HG02642 (cell line): ENCODE data around the gene PIP5K1A.

ENCODE experiments used
- ATAC-seq: cut with Tn5 transposase; IDR thresholded peaks from one replicate; pipeline ENCODE4 v1.9.1; 2021; ENCODE audit warnings: mild to moderate bottlenecking; ENCODE audit not compliant: unreplicated experiment, poor library complexity

PIP5K1A gene

DNA sequence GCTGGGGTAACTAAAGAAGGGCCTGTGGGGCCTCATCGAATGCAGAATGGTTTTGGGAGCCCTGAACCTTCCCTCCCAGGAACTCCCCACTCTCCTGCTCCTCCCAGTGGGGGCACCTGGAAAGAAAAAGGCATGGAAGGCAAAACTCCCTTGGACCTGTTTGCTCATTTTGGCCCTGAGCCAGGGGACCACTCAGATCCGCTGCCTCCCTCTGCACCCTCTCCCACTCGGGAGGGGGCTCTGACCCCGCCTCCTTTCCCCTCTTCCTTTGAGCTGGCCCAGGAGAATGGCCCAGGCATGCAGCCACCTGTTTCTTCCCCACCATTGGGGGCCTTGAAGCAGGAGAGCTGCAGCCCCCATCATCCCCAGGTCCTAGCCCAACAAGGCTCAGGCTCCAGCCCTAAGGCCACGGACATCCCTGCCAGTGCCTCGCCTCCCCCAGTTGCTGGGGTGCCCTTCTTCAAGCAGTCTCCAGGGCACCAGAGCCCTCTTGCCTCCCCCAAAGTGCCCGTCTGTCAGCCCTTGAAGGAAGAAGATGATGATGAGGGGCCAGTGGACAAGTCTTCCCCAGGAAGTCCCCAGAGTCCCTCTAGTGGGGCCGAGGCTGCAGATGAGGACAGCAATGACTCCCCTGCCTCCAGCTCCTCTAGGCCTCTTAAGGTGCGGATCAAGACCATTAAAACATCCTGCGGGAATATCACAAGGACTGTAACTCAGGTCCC lies 88.4 kb downstream of the PIP5K1A start:
- no peak for ATAC-seq

DNA sequence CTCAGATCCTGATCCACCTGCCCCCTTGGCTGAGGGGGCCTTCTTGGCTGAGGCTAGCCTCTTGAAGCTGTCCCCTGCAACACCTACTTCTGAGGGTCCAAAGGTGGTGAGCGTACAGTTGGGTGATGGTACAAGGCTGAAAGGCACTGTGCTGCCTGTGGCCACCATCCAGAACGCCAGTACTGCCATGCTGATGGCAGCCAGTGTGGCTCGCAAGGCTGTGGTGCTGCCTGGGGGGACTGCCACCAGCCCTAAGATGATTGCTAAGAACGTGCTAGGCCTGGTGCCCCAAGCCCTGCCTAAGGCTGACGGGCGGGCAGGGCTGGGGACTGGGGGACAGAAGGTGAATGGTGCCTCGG lies 89.0 kb downstream of the PIP5K1A start:
- ATAC-seq: no peak

DNA sequence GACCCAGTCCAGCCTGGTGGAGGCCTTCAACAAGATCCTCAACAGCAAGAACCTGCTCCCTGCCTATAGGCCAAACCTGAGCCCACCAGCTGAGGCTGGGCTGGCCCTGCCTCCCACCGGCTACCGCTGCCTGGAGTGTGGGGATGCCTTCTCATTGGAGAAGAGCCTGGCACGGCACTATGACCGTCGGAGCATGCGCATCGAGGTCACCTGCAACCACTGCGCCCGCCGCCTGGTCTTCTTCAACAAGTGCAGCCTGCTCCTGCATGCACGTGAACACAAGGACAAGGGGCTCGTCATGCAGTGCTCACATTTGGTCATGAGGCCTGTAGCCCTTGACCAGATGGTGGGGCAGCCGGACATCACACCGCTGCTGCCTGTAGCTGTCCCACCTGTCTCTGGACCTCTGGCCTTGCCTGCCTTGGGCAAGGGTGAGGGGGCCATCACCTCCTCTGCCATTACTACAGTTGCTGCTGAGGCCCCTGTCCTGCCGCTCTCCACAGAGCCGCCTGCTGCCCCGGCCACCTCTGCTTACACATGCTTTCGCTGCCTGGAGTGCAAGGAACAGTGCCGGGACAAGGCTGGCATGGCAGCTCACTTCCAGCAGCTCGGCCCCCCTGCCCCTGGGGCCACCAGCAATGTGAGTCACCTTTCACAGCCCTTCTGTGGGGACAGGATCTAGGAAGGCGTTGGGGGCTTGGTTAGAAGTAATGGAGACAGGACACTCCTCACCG lies 89.6 kb downstream of the PIP5K1A start:
- ATAC-seq: no peak

DNA sequence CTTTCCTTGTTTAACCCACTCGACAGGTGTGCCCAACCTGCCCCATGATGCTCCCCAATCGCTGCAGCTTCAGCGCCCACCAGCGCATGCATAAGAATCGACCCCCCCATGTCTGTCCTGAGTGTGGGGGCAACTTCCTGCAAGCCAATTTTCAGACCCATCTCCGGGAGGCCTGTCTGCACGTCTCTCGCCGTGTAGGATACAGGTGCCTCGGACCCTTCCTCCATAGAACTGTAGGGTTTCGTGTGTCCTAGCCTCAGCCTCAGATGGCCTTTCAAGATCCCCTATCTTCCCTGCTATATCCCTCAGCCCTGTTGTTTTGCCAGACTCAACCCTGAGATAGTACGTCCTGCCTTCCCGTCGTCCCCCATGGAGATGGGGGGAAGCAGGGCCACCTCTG lies 90.2 kb downstream of the PIP5K1A start:
- no peak for ATAC-seq

DNA sequence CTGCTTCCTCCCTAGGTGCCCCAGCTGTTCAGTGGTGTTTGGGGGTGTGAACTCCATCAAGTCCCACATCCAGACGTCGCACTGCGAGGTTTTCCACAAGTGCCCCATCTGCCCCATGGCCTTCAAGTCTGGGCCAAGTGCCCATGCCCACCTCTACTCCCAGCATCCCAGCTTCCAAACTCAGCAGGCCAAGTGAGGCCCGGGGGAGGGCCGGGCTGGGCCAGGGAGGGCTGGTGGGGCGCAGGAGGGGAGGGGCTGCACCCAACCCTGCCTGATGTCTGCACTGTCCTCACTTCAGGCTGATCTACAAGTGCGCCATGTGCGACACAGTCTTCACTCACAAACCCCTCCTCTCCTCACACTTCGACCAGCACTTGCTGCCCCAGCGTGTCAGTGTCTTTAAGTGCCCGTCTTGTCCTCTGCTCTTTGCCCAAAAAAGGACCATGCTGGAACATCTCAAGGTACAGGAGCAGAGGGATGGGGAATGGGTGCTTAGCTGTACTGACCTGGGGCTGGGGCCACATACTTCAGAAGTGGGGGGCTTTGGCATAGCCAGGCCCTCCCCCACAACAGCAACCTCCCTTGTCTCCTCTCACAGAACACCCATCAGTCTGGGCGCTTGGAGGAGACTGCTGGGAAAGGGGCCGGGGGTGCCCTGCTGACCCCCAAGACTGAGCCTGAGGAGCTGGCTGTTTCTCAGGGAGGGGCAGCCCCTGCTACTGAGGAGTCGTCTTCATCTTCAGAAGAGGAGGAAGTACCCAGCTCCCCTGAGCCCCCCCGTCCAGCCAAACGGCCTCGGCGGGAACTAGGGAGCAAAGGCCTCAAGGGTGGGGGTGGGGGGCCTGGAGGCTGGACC lies 91.0 kb downstream of the PIP5K1A start:
- no peak for ATAC-seq

DNA sequence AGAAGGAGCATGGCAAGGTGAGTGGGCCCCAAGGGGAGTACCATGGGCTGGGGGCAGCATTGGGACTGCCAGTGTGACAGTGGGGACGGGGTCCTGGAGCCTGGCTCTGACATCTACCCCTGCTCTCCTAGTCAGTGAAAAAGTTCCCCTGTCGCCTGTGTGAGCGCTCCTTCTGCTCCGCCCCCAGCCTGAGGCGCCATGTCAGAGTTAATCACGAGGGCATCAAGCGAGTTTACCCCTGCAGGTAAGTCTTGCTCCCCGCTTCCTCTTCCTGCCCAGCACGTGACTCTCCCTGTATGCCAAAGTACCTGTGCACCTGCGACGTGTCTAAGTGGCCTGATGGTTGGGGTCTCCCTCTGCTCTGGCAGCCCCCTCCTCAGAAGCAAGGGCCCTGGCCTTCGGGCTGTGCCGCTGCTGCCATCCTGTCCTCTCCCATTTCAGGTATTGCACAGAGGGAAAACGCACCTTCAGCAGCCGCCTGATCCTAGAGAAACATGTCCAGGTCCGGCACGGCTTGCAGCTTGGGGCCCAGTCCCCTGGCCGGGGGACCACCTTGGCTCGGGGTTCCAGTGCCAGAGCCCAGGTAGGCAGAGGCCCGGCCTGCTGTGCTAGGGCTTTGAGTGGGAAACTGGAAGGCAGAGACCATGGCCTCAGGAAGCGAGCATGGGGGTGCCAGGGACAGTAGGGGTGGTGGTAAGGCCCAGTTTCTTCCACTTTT lies 91.8 kb downstream of the PIP5K1A start:
- ATAC-seq: no peak

DNA sequence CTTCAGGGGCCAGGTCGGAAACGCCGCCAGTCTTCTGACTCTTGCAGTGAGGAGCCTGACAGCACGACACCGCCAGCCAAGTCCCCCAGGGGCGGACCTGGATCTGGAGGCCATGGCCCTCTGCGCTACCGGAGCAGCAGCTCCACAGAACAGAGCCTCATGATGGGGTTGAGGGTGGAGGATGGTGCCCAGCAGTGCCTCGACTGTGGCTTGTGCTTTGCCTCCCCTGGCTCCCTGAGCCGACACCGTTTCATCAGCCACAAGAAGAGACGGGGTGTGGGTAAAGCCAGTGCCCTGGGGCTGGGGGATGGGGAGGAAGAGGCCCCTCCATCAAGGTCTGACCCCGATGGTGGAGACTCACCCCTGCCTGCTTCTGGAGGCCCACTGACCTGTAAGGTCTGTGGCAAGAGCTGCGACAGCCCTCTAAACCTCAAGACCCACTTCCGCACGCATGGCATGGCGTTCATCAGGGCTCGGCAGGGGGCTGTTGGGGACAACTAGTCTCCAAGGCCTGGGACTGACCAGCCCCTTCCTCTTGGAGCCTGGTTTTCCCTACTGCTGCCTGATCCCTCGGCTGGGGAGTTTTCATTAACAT lies 92.5 kb downstream of the PIP5K1A start:
- no peak for ATAC-seq

DNA sequence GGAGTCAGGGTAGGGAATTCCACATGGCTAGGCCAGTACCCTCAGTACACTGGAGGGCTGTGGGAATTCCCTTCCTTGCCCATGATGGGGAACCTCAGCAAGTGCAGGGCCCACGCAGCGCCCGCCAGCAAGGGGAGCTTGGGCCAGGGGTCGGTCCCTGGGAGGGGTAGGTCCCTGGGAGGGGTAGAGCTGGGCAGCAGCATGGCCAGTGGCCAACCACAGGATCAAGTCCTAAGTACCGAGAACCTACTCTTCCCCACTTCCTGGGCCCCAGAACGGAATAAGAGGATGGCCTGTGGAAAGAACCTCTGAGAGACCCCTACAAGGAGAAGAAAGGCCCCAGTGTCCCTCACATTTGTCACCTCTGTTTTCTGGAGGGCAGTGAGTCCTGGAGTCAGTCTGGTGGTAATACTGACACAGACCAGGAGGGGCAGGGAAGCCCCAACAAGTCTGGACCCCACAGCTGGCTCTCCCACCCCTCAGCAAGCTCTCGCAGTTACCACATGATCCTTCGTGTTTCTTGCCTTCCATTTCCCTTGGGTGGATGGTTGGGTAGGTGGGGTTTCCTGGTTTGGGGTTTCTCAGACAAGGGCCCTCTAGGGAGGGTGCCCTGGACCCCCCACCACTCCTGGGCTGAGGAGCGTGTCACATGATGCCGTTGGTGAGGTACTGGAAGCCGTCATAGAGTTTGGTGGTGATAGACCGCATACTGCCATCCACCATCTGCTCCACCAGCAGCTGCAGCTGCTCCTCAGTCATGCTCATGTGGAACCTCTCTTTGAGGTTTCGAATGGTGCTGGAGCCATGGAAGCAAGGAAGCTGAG lies 94.1 kb downstream of the PIP5K1A start:
- ATAC-seq: no peak

DNA sequence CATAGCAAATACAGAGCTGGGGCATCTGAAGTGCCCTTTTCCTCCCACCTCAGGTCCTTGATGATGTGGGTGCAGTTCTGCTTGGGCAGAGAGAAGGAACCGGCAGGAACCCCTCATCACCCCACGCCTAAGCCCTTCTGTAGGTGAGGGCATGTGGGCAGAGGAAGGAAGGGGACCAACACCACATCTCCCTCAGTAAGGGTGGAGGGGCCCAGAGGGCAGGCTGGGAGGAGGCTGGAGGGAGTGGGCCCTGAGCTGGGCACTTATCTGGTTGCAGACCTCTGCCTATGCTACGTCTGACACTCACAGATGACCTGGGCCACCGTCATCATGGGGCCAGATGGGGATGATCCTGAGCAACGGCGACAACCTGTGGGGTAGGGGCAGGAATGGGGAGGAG lies 94.7 kb downstream of the PIP5K1A start:
- no peak for ATAC-seq

DNA sequence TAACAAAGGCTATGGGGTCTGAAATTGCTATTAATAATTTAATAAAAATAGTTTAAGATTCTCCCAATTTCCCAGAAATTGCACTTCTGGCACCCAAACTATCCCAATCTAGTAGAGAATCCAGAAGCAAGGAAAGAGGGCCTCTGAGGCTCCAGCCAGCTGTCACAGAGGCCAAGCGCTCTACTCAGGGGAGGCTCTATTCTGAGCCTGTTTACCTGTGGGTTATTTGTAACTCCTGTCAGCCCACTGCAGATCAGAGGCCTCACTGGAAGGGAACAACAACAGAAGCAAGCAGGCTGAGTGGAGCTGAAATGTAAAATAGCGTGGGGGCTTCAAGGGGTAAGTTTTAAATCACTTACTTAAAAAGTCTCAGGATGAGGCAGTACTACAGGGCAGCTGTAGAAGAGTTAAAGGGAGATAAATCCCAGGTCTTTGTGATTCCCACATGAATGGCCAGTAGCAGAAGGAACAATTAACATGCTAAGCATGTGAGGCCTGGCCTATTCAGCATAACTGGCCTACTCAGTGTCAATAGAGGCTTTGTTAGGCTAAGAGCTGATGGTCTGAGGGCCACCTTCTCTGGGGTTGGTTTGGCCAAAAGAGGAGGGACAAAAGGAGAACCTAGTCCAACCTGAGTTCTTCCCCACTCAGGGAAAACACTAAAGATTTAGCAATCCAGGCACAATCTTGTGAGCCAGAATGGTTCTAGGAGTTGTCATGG lies 96.5 kb downstream of the PIP5K1A start:
- no peak for ATAC-seq
